SK-N-SH (cell line): ENCODE data around the gene RIPK4. TPM values are rescaled to one million over a fixed set of nuclear protein-coding genes. Genes with fewer than 3 reads are reported as not detected.

Experiments used
- CTCF ChIA-PET: fragments of 300-600, 350-600 bp; formaldehyde crosslinking; extraction: SDS; loops from one replicate; lab custom pipeline; 2021; lab: Yijun Ruan, JAX
- POLR2A ChIA-PET: fragments of 350-600 bp; sonication (Branson Sonifier 250); formaldehyde crosslinking; extraction: SDS; loops from one replicate; lab custom pipeline; 2020; ENCODE audit warnings: antibody characterized with exemption, inconsistent platforms; lab: Yijun Ruan, JAX
- DNase-seq: peaks from one replicate; pipeline ENCODE4 v3.0.0; 2012
- H2AFZ ChIP-seq: fragments of 200-600 bp; sonication (generic); 2 replicates; pipeline ENCODE4 v1.8.1; 2016; ENCODE audit warnings: antibody characterized with exemption, mild to moderate bottlenecking, low read depth
- H3F3A ChIP-seq: fragments of 200-600 bp; sonication (generic); replicated peaks from 2 replicates; pipeline ENCODE3; 2016; ENCODE audit warnings: antibody characterized with exemption, mild to moderate bottlenecking; ENCODE audit not compliant: insufficient read depth
- H3K27ac ChIP-seq, 2 experiments: fragments of 200-500 bp in 1 of 2; fragments of 200-600 bp in 1 of 2; sonication (Bioruptor generic) in 1 of 2; sonication (generic), shearing (Covaris generic) in 1 of 2; 2 replicates each; pipeline versions ENCODE4 v1.5.1 to v1.6.1; 2014 to 2016; ENCODE audit warnings: low read depth in 2 of 2, inconsistent platforms in 1 of 2, low read length in 1 of 2, mild to moderate bottlenecking in 1 of 2, mixed read lengths in 1 of 2
- H3K27me3 ChIP-seq: fragments of 200-600 bp; sonication (generic), shearing (Covaris generic); 2 replicates; pipeline ENCODE4 v1.6.1; 2016; ENCODE audit warnings: mixed run types; ENCODE audit not compliant: insufficient read depth
- H3K36me3 ChIP-seq, 2 experiments: fragments of 200-500 bp in 1 of 2; fragments of 200-600 bp in 1 of 2; sonication (Bioruptor generic) in 1 of 2; sonication (generic) in 1 of 2; replicated peaks in 1 of 2; 2 replicates each; pipeline versions ENCODE3 to v1.5.1; 2014 to 2016; ENCODE audit warnings: low read length in 1 of 2, mild to moderate bottlenecking in 1 of 2; ENCODE audit not compliant: insufficient read depth in 2 of 2, control insufficient read depth in 1 of 2
- H3K4me1 ChIP-seq, 2 experiments: fragments of 200-500 bp in 1 of 2; fragments of 200-600 bp in 1 of 2; sonication (Bioruptor generic) in 1 of 2; sonication (generic), shearing (Covaris generic) in 1 of 2; 2 replicates each; pipeline versions ENCODE4 v1.5.1 to v1.6.1; 2014 to 2016; ENCODE audit warnings: low read depth in 1 of 2, low read length in 1 of 2, mixed run types in 1 of 2; ENCODE audit not compliant: insufficient read depth in 2 of 2, control insufficient read depth in 1 of 2
- H3K4me2 ChIP-seq: fragments of 200-600 bp; sonication (generic), shearing (Covaris generic); 2 replicates; pipeline ENCODE4 v1.6.1; 2017; ENCODE audit warnings: mixed run types
- H3K4me3 ChIP-seq, 2 experiments: fragments of 200-500 bp in 1 of 2; fragments of 200-600 bp in 1 of 2; sonication (Bioruptor generic) in 1 of 2; sonication (generic), shearing (Covaris generic) in 1 of 2; 2 replicates each; pipeline versions ENCODE4 v1.5.1 to v1.8.1; 2014 to 2016; ENCODE audit warnings: low read depth in 2 of 2, inconsistent platforms in 1 of 2, low read length in 1 of 2, mild to moderate bottlenecking in 1 of 2, mixed read lengths in 1 of 2, moderate library complexity in 1 of 2
- H3K79me2 ChIP-seq: fragments of 200-600 bp; sonication (generic); 2 replicates; pipeline ENCODE4 v1.8.1; 2017; ENCODE audit warnings: mild to moderate bottlenecking; ENCODE audit not compliant: insufficient read depth
- H3K9ac ChIP-seq: fragments of 200-600 bp; sonication (generic); 2 replicates; pipeline ENCODE4 v1.6.1; 2017; ENCODE audit warnings: mixed run types
- H3K9me2 ChIP-seq: fragments of 200-600 bp; sonication (generic); 2 replicates; pipeline ENCODE4 v1.6.1; 2017; ENCODE audit warnings: mixed run types
- H3K9me3 ChIP-seq: fragments of 200-600 bp; sonication (generic); 2 replicates; pipeline ENCODE4 v1.6.1; 2017; ENCODE audit warnings: mixed run types, mild to moderate bottlenecking, moderate library complexity
- H4K20me1 ChIP-seq: fragments of 200-600 bp; sonication (generic); 2 replicates; pipeline ENCODE4 v1.6.1; 2017; ENCODE audit warnings: mild to moderate bottlenecking, mixed run types; ENCODE audit not compliant: insufficient read depth
- CHD2 ChIP-seq: fragments of 150-350 bp; IDR thresholded peaks from 2 replicates; pipeline ENCODE4 v1.6.1; 2018; ENCODE audit warnings: low read length; ENCODE audit not compliant: partially characterized antibody
- ELF1 ChIP-seq: IDR thresholded peaks from 2 replicates; pipeline ENCODE4 v1.4.0; 2012
- EP300 ChIP-seq, 2 experiments: IDR thresholded peaks; 2 replicates each; pipeline versions ENCODE4 v1.4.0 to v1.6.1; 2012; ENCODE audit warnings: borderline replicate concordance in 1 of 2, low read depth in 1 of 2, low read length in 1 of 2
- EZH2phosphoT487 ChIP-seq: fragments of 200-600 bp; sonication (generic); IDR thresholded peaks from 2 replicates; pipeline ENCODE4 v1.6.1; 2017; ENCODE audit warnings: low read depth, mixed run types, mild to moderate bottlenecking, antibody characterized with exemption, moderate library complexity, borderline replicate concordance
- FOXJ3 ChIP-seq: sonication (generic); formaldehyde crosslinking; IDR thresholded peaks from 2 replicates; pipeline ENCODE4 v1.5.1; 2020; ENCODE audit warnings: mild to moderate bottlenecking, missing genetic modification reagents
- NFIC ChIP-seq: IDR thresholded peaks from 2 replicates; pipeline ENCODE4 v1.4.0; 2012; ENCODE audit warnings: borderline replicate concordance
- RAD21 ChIP-seq: IDR thresholded peaks from 2 replicates; pipeline ENCODE4 v1.6.1; 2012; ENCODE audit warnings: mild to moderate bottlenecking, low read length
- RFX5 ChIP-seq: IDR thresholded peaks from 2 replicates; pipeline ENCODE4 v1.6.1; 2012; ENCODE audit warnings: mild to moderate bottlenecking, improper control_type of control experiment, low read length
- RXRA ChIP-seq: IDR thresholded peaks from 2 replicates; pipeline ENCODE4 v1.4.0; 2012; ENCODE audit warnings: low read depth, mild to moderate bottlenecking, borderline replicate concordance
- SIN3A ChIP-seq: IDR thresholded peaks from 2 replicates; pipeline ENCODE4 v1.6.1; 2012; ENCODE audit warnings: low read depth, mild to moderate bottlenecking, low read length, moderate library complexity, borderline replicate concordance
- SMC3 ChIP-seq: IDR thresholded peaks from 2 replicates; pipeline ENCODE4 v1.6.1; 2012; ENCODE audit warnings: low read depth, low read length, improper control_type of control experiment
- TAF1 ChIP-seq: IDR thresholded peaks from 2 replicates; pipeline ENCODE4 v1.6.1; 2012; ENCODE audit warnings: low read depth, mild to moderate bottlenecking, low read length, moderate library complexity, borderline replicate concordance
- TEAD4 ChIP-seq: IDR thresholded peaks from 2 replicates; pipeline ENCODE4 v1.4.0; 2012; ENCODE audit warnings: mild to moderate bottlenecking, borderline replicate concordance; ENCODE audit not compliant: insufficient read depth
- YY1 ChIP-seq: IDR thresholded peaks from 2 replicates; pipeline ENCODE4 v1.4.0; 2012; ENCODE audit warnings: low read depth, mild to moderate bottlenecking
- WGBS: methylation state at CpG from one replicate; pipeline ENCODE4 v1.1.6; 2017; ENCODE audit warnings: low lambda C conversion rate; 5-methylcytosine and 5-hydroxymethylcytosine counted together
- polyA plus RNA-seq, 3 experiments: library from polyadenylated mRNA; depleted of rRNA; stranded (reverse); fragments of >200 nt; gene quantifications; 2 replicates each; pipeline ENCODE4 v1.2.3, GENCODE V29; 2012
- TF ChIP-seq, protein P1 (sequence below): IDR thresholded peaks from 2 replicates; pipeline ENCODE4 v1.4.0; 2012; ENCODE audit warnings: low read depth, borderline replicate concordance

The RIPK4 gene
- polyA plus RNA-seq, 1 of the 3 experiments (the other 2 are of a cell fraction), result 11.0 TPM

GRCh38 chr21:41717573-41718330 is 49.1 kb downstream of the RIPK4 start:
- no peak overlapping the region for H3K9ac ChIP-seq
- no peak overlapping the region for H3K27ac ChIP-seq
- ChIA-PET POLR2A (no interaction called here), CTCF (interaction anchor here (0.6 kb wide), 1 partner anchor 1149 kb away, joined by 3 read pairs; no protein-coding TSS in a partner anchor)
- H4K20me1 ChIP-seq, result no peaks in the 10 kb centered on the region
- 84% methylated on average over 14 of the region's 15 CpGs for WGBS
- H3K79me2 ChIP-seq, result no peaks in the 10 kb centered on the region
- no peaks in the 10 kb centered on the region for H3K4me1 ChIP-seq
- no peak overlapping the region for H3K4me2 ChIP-seq
- H3F3A ChIP-seq, result no peaks in the 10 kb centered on the region
- no peaks in the 10 kb centered on the region for H3K36me3 ChIP-seq
- H3K9me3 ChIP-seq, result no peaks in the 10 kb centered on the region
- H3K4me3 ChIP-seq, result no peak overlapping the region
- no peaks in the 10 kb centered on the region for H3K27me3 ChIP-seq
- DNase-seq, result no peak
- no peaks in the 10 kb centered on the region for H3K9me2 ChIP-seq
- TF ChIP-seq RFX5, result no peak
- no peak for TF ChIP-seq FOXJ3 (CRISPR knock-in tag)
- TF ChIP-seq RXRA, result no peak
- H2AFZ ChIP-seq, result no peak overlapping the region

GRCh38 chr21:41716751-41717150 is 50.1 kb downstream of the RIPK4 start:
- no peak overlapping the region for H3K4me2 ChIP-seq
- ChIA-PET POLR2A (no interaction called here), CTCF (interaction anchor here (0.6 kb wide), 1 partner anchor 1148 kb away, joined by 3 read pairs; no protein-coding TSS in a partner anchor)
- TF ChIP-seq RXRA (no peak), YY1 (no peak), SIN3A (no peak), CHD2 (no peak), FOXJ3 (CRISPR knock-in tag) (no peak), RAD21 (no peak), SMC3 (no peak), TEAD4 (no peak), EZH2phosphoT487 (no peak), TAF1 (no peak), NFIC (no peak), ELF1 (no peak), EP300 (IDR thresholded peaks at IDR 0.05; ENCODE audit: borderline replicate concordance in 1 of 2, low read depth in 1 of 2, low read length in 1 of 2) (no peak)
- TF ChIP-seq, protein P1, sequence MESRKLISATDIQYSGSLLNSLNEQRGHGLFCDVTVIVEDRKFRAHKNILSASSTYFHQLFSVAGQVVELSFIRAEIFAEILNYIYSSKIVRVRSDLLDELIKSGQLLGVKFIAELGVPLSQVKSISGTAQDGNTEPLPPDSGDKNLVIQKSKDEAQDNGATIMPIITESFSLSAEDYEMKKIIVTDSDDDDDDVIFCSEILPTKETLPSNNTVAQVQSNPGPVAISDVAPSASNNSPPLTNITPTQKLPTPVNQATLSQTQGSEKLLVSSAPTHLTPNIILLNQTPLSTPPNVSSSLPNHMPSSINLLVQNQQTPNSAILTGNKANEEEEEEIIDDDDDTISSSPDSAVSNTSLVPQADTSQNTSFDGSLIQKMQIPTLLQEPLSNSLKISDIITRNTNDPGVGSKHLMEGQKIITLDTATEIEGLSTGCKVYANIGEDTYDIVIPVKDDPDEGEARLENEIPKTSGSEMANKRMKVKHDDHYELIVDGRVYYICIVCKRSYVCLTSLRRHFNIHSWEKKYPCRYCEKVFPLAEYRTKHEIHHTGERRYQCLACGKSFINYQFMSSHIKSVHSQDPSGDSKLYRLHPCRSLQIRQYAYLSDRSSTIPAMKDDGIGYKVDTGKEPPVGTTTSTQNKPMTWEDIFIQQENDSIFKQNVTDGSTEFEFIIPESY, result no peak
- H3K9me2 ChIP-seq, result no peaks in the 10 kb centered on the region
- H2AFZ ChIP-seq, result no peak overlapping the region
- H3K36me3 ChIP-seq, result no peaks in the 10 kb centered on the region
- no peak for DNase-seq
- WGBS, result 69% methylated on average over 7 of the region's 7 CpGs
- no peaks in the 10 kb centered on the region for H3K4me1 ChIP-seq
- H3K9me3 ChIP-seq, result no peaks in the 10 kb centered on the region
- H4K20me1 ChIP-seq, result no peaks in the 10 kb centered on the region
- no peaks in the 10 kb centered on the region for H3K27me3 ChIP-seq
- H3K4me3 ChIP-seq, result no peak overlapping the region
- H3K79me2 ChIP-seq, result no peaks in the 10 kb centered on the region
- H3K9ac ChIP-seq, result no peak overlapping the region
- no peaks in the 10 kb centered on the region for H3F3A ChIP-seq
- no peak overlapping the region for H3K27ac ChIP-seq
